HG03457 (cell line): ENCODE data around the gene ADAMTSL5.
"Not testable (repeated sequence)": the region's sequence is repeated elsewhere in the genome, so short reads cannot be mapped to it uniquely, and the experiment has no call there.

Source experiments
- ATAC-seq: cut with Tn5 transposase; IDR thresholded peaks from one replicate; pipeline ENCODE4 v1.9.1; 2021; ENCODE audit warnings: moderate number of reproducible peaks; ENCODE audit not compliant: unreplicated experiment

The ADAMTSL5 gene, protein sequence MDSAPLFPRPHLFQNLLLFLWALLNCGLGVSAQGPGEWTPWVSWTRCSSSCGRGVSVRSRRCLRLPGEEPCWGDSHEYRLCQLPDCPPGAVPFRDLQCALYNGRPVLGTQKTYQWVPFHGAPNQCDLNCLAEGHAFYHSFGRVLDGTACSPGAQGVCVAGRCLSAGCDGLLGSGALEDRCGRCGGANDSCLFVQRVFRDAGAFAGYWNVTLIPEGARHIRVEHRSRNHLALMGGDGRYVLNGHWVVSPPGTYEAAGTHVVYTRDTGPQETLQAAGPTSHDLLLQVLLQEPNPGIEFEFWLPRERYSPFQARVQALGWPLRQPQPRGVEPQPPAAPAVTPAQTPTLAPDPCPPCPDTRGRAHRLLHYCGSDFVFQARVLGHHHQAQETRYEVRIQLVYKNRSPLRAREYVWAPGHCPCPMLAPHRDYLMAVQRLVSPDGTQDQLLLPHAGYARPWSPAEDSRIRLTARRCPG

DNA sequence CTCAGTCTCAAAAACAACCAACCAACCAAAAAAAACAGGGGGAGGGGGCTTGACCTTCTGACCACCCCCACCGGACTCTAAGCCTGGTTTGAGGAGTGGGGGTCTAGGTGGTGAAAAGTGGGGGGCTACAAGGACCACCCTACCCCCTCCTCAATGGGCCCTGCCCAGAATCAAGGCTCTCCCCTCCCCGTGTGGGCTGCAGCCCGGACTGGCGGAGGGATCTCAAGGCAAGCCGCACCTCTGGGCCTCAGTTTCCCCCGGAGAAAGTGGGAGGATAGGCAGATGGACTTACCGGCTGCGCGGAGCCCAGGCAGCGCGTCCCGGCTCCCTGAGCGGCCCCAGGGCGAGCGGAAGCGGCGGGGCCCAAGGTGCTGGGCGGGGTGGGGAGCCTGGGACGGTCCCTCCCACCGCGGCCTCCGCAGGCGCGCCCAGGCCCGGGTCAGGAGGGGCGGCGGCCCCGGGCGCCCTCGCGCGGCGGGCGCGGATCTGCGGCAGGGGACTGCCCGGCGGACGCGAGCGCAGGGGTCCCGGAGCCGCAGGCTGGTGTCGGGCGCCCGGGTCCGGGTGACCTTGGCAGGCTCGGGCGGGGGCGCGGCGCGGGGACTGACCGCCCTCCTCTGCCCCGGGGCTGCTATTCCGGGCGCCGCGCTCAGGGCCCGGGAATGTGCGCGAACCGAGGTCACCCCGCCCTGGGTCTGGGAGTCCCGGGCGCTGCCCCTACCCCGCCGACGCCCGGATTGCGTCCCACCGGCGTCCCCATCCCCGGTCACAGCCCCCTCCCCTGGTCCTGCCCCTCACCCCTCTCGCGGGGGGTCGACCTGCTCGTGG lies at the start of gene ADAMTSL5:
Gene ADAMTSL5 (minus strand): TSS at position 349 of the 828 bp plus-strand sequence. CDS start 2,076 bp downstream, outside the sequence.
- no peak for ATAC-seq

GRCh38 chr19:1561236-1561842 lies 48.5 kb upstream of the ADAMTSL5 start:
- no peak for ATAC-seq

DNA sequence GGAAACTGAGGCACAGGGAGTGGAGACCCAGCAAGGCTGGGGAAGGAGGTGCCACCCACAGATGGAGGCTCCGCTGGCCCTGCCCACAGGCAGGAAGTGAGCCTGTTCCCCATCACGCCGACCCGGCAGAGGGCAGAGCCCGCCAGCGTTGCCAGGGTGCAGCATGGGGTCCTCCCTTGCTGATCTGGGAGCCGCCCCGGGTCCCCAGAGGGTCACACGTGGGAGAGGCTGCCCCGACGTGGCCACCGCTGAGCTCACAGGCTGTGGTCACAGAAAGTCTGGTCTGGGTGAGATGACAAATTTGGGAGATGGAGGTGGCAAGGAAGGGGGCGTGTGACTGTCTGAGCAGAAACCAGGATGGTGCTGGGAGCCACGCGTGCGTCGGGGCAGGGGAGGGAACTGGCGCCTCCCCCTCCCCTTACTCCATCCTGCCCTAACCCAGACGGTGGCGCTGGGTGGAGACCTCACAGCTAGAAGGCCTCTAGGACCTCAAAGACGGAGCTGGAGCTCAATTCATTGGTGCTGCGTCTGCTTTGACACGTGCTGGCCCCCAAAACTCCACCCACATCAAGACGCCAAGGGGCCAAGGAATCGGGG lies 47.6 kb upstream of the ADAMTSL5 start:
- ATAC-seq, result no peak

- ATAC-seq, result no peak
Measured at GRCh38 chr19:1558552-1558951, 45.7 kb upstream of the ADAMTSL5 start.

GRCh38 chr19:1556390-1557070 lies 43.7 kb upstream of the ADAMTSL5 start:
- ATAC-seq, result no peak

- no peak for ATAC-seq
Measured at GRCh38 chr19:1555487-1556389, 42.9 kb upstream of the ADAMTSL5 start.

- no peak for ATAC-seq
Measured at GRCh38 chr19:1554968-1555367, 42.1 kb upstream of the ADAMTSL5 start.

DNA sequence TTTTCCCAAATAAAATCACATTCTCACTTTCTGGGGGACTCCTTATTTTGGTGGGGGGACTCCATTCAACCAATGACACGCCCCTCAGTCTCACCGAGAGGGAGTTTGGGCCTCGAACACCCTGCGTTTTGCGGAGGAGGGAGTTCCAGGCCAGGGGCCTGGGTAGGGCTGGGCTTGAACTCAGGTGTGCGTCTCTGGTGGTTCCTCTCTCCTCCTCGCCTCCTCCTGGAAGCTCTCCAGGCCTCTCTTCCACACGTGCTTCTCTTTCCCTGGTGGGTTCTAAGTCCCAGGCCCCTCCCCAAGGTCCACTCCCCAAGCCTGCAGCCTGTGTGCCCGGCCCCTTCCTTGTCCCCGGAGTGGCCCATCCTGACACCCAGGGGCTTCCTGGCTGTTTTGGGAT lies 40.6 kb upstream of the ADAMTSL5 start:
- no peak for ATAC-seq

DNA sequence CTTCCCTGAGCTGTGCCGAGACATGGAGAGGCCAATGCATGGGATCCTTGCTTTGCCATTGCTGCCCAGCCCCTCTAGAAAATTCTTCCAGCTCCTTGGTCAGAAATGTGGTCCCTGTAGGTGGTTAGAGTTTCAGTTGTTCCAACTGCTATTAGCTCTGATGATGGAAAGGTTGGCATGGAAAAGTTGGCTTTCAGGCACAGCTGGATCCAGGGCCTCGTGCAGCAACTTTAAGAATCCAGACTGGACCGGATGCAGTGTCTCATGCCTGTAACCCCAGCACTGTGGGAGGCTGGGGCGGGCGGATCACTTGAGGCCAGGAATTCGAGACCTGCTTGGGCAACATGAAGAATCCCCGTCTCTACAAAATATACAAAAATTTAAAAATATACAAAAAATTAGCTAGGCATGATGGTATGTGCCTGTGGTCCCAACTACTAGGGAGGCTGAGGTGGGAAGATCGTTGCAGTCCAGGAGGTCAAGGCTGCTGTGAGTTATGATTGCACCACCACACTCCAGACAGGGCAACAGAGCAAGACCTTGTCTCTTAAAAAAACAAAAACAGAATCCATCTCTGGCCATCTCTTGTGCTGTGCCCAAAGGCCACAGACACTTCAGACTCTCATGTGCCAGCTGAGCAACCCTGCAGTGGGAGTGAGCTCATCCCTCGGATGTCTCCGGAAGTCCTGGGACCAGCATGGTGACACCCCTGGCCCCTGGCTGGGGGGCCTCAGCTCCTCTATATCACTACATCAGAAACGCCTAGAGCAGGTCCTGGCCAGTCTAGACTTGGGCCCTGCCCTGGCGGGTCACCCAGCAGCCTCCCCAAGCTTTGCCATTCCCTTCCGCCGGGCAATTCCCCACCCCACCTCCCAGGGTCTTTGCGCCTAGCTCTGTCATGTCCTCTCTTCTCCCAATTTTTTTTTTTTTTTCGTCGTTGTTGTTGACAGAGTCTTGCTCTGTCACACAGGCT lies 38.5 kb upstream of the ADAMTSL5 start:
- ATAC-seq, result no peak

GRCh38 chr19:1549332-1549945 lies 36.6 kb upstream of the ADAMTSL5 start:
- ATAC-seq, result no peak

GRCh38 chr19:1540365-1540925 lies 27.6 kb upstream of the ADAMTSL5 start:
- ATAC-seq, result no peak

- not testable (repeated sequence) for ATAC-seq
Measured at GRCh38 chr19:1539749-1540148, 26.9 kb upstream of the ADAMTSL5 start.

DNA sequence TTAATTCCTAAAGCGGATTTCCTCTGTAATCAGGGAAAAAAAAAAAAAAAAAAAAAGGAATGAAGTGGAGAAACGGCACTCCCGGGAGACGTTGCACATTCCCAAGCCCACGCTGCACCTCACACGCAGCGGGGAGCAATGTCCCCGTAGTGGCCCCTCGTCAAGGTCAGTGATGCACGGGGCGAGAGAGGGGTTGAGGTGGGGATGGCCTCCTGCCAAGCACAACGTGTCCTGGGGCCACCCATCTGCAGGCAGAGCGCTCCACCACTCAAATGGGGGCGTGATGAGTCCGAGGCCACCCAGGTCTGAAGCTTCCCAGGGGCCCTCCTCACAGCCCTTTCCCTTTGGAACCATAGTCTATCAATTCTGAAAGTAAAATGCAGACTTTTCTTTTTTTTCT lies 26.2 kb upstream of the ADAMTSL5 start:
- no peak for ATAC-seq

- not testable (repeated sequence) for ATAC-seq
Measured at GRCh38 chr19:1535699-1536098, 22.9 kb upstream of the ADAMTSL5 start.

DNA sequence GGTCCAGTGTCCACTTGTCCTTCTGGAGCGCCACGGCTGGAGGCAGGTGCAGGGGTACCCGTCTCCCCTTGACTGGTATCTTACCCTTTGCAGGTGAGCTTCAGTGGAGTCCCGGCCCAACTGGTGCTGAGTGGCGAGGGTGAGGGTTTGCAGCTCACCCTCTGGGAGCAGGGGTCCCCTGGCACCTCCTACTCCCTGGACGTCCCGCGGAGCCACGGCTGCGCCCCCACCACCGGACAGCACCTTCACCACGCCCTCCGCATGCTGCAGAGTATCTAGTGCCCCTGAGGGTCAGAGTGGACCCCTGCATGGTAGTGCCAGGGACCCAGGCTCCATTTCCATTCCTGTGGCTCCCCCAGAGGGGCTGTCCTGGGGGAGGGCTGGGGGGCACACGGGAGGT lies 22.2 kb upstream of the ADAMTSL5 start:
- ATAC-seq, result no peak

DNA sequence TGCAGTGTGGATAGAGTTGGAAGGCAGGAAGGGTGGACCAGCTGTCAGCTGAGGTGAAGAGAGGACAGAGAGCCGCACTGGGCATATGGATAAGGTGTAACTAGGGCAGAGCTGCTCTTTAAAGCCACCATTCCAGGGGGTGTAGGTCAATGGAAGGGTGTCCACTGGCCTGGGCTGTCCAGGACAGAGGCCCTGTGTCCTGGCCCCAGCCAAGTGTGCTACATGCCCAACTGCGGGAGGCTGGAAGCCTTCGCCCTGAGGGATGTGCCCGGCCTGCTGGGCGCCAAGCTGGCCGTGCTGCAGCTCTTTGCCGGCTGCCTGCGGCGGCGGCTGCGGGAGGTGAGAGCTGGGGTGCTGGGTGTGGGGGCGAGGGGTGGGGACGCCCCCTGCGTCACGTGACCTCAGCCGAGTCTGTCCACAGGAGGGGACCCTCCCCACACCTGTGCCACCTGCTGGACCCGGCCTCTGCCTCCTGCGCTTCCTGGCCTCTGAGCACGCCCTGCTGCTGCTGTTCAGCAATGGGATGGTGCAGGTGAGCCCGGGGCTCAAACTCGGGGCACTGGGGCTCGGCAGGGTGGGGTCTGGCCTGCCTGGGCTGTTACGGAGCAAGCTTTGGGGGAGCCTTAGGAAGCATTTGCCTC lies 20.8 kb upstream of the ADAMTSL5 start:
- no peak for ATAC-seq

- ATAC-seq, result no peak
Measured at GRCh38 chr19:1532003-1532402, 19.2 kb upstream of the ADAMTSL5 start.
